ENCODE data around the gene TTN. TPM values are rescaled to one million over a fixed set of nuclear protein-coding genes. Genes with fewer than 3 reads are reported as not detected.

The TTN gene
- total RNA-seq, 1 experiment from 2014 or later, result under 0.01 TPM

DNA sequence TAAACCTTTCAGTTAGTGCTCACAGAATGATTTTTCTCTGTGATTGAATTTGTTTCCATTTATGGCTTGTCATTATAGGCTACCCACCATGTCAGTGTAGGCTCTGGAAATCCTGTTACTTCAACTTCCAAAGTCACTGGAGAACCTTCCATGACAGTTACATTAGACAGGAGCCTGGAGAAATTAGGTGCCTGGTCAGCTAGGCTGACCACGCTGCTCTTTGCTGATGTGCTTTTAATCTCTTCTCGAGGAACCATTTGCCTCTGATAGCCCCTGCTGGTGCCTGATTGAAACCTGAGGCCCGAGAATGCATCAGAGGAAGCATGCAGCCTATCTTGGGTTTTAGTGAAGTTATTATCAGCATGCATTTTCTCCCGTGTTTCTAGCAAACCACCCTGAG lies 29.6 kb upstream of the TTN start:
- no peak overlapping the region for H3K27ac Mint-ChIP-seq (ENCODE audit: low read depth, unreplicated experiment)
- no peaks in the 10 kb centered on the region for H3K4me1 Mint-ChIP-seq (ENCODE audit: insufficient read depth, unreplicated experiment)
- DNase-seq (ENCODE audit: unreplicated experiment), result no peak
- no peaks in the 10 kb centered on the region for H3K9me3 Mint-ChIP-seq (ENCODE audit: unreplicated experiment)
- no peaks in the 10 kb centered on the region for H3K36me3 Mint-ChIP-seq (ENCODE audit: insufficient read depth, unreplicated experiment)
- intact Hi-C loops (cut with micrococcal nuclease), result no loop called here
- TF ChIP-seq, protein P1, sequence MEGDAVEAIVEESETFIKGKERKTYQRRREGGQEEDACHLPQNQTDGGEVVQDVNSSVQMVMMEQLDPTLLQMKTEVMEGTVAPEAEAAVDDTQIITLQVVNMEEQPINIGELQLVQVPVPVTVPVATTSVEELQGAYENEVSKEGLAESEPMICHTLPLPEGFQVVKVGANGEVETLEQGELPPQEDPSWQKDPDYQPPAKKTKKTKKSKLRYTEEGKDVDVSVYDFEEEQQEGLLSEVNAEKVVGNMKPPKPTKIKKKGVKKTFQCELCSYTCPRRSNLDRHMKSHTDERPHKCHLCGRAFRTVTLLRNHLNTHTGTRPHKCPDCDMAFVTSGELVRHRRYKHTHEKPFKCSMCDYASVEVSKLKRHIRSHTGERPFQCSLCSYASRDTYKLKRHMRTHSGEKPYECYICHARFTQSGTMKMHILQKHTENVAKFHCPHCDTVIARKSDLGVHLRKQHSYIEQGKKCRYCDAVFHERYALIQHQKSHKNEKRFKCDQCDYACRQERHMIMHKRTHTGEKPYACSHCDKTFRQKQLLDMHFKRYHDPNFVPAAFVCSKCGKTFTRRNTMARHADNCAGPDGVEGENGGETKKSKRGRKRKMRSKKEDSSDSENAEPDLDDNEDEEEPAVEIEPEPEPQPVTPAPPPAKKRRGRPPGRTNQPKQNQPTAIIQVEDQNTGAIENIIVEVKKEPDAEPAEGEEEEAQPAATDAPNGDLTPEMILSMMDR (IDR thresholded peaks at IDR 0.05; ENCODE audit: unreplicated experiment), result no peak
- ChIA-PET CTCF (no interaction called here), POLR2A (no interaction called here)
- H3K4me3 Mint-ChIP-seq (ENCODE audit: unreplicated experiment), result no peak overlapping the region
- BruUV-seq (replicated peaks), result no TSS peak
- H3K27me3 Mint-ChIP-seq (ENCODE audit: insufficient read depth, unreplicated experiment), result peaks cover 11% of the 10 kb centered on the region

DNA sequence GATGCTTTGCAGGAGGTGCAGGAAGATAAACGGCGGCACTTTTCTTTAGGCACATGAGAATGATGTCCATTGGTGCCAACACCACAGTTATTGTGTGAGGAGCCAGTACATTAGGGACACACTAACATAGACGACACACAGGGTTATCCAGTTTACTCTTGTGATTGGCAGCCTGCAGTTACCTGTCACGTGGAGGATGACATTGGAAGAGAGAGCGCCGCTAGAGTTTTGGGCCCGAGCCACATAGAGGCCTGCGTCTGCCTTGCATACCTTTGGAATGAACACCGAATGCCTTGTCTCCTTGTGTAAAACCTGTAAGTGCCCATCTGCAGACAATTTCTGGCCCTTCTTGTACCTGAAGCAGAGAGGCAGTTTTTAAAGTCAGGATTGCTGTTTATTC lies 26.9 kb upstream of the TTN start:
- H3K27ac Mint-ChIP-seq (ENCODE audit: low read depth, unreplicated experiment), result no peak overlapping the region
- TF ChIP-seq, protein P1 (IDR thresholded peaks at IDR 0.05; ENCODE audit: unreplicated experiment), result no peak
- peaks cover 11% of the 10 kb centered on the region for H3K27me3 Mint-ChIP-seq (ENCODE audit: insufficient read depth, unreplicated experiment)
- CTCF ChIA-PET, result no interaction called here
- no TSS peak for BruUV-seq (replicated peaks)
- no peak overlapping the region for H3K4me3 Mint-ChIP-seq (ENCODE audit: unreplicated experiment)
- POLR2A ChIA-PET, result no interaction called here
- intact Hi-C loops (cut with micrococcal nuclease), result no loop called here
- no peaks in the 10 kb centered on the region for H3K9me3 Mint-ChIP-seq (ENCODE audit: unreplicated experiment)
- no peak for DNase-seq (ENCODE audit: unreplicated experiment)
- H3K36me3 Mint-ChIP-seq (ENCODE audit: insufficient read depth, unreplicated experiment), result no peaks in the 10 kb centered on the region
- H3K4me1 Mint-ChIP-seq (ENCODE audit: insufficient read depth, unreplicated experiment), result no peaks in the 10 kb centered on the region

DNA sequence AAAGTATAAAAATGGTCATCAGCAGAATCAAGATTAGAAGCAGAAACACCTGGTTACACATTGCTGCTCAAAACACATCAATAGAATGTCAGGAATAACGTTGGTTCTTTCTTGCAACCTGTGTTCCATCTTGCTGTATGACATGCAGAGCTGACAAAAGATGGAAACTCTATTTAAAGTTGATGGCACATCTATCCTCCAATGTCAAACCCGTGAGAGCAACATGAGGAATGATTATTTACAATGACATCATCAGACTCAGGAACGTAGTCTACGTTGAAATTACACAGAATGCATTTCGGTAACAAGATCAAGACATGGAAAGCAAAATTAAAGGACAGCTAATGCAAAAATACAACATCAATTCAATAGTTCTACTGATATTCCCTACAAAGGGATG lies 26.2 kb upstream of the TTN start:
- no peak overlapping the region for H3K4me3 Mint-ChIP-seq (ENCODE audit: unreplicated experiment)
- CTCF ChIA-PET, result no interaction called here
- H3K4me1 Mint-ChIP-seq (ENCODE audit: insufficient read depth, unreplicated experiment), result no peaks in the 10 kb centered on the region
- no peak for DNase-seq (ENCODE audit: unreplicated experiment)
- POLR2A ChIA-PET, result no interaction called here
- TF ChIP-seq, protein P1 (IDR thresholded peaks at IDR 0.05; ENCODE audit: unreplicated experiment), result no peak
- intact Hi-C loops (cut with micrococcal nuclease), result no loop called here
- H3K27ac Mint-ChIP-seq (ENCODE audit: low read depth, unreplicated experiment), result no peak overlapping the region
- H3K36me3 Mint-ChIP-seq (ENCODE audit: insufficient read depth, unreplicated experiment), result no peaks in the 10 kb centered on the region
- peaks cover 11% of the 10 kb centered on the region for H3K27me3 Mint-ChIP-seq (ENCODE audit: insufficient read depth, unreplicated experiment)
- no TSS peak for BruUV-seq (replicated peaks)
- no peaks in the 10 kb centered on the region for H3K9me3 Mint-ChIP-seq (ENCODE audit: unreplicated experiment)

DNA sequence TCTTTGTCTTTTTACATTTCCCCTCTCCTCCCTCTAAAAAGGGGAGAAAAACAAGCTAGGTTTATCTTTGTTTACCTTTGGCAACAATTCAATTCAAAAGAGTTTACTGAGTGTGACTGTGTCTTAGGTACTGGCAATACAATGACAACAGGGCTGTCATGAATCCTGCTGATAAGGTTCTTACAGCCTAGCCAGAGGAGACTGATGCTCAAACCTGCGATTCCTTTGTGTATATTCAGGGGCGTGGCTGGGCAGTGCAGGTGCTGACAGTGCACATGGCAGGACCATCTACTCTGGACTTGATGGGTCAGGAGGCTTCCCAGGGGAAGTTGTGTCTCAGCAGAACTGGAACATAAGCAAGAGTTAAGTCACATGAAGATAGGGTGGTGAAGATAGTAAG lies 23.2 kb upstream of the TTN start:
- no TSS peak for BruUV-seq (replicated peaks)
- ChIA-PET CTCF (interaction anchor here (0.6 kb wide), 1 partner anchor 272 kb away, joined by 3 read pairs; no protein-coding TSS in a partner anchor), POLR2A (no interaction called here)
- no peak overlapping the region for H3K27ac Mint-ChIP-seq (ENCODE audit: low read depth, unreplicated experiment)
- intact Hi-C loops (cut with micrococcal nuclease), result no loop called here
- H3K4me1 Mint-ChIP-seq (ENCODE audit: insufficient read depth, unreplicated experiment), result no peaks in the 10 kb centered on the region
- no peaks in the 10 kb centered on the region for H3K9me3 Mint-ChIP-seq (ENCODE audit: unreplicated experiment)
- no peak for DNase-seq (ENCODE audit: unreplicated experiment)
- no peak overlapping the region for H3K4me3 Mint-ChIP-seq (ENCODE audit: unreplicated experiment)
- H3K27me3 Mint-ChIP-seq (ENCODE audit: insufficient read depth, unreplicated experiment), result no peaks in the 10 kb centered on the region
- H3K36me3 Mint-ChIP-seq (ENCODE audit: insufficient read depth, unreplicated experiment), result no peaks in the 10 kb centered on the region
- TF ChIP-seq, protein P1 (IDR thresholded peaks at IDR 0.05; ENCODE audit: unreplicated experiment), result no peak

All from MCF 10A (cell line).